RWPE1 (cell line): ENCODE results near the gene CHD9.

Experiments
- CTCF ChIA-PET: fragments of 350-600 bp; sonication (Branson Sonifier 250); formaldehyde crosslinking; extraction: SDS; loops from one replicate; lab custom pipeline; 2021; lab: Yijun Ruan, JAX
- POLR2A ChIA-PET: fragments of 400-600 bp; formaldehyde crosslinking; extraction: SDS; loops from one replicate; lab custom pipeline; 2020; ENCODE audit warnings: antibody characterized with exemption; ENCODE audit not compliant: low non-redundant PET; lab: Yijun Ruan, JAX
- DNase-seq: peaks from one replicate; pipeline ENCODE4 v3.0.0; 2012; ENCODE audit warnings: low spot score
- H3K27ac ChIP-seq: fragments of 450-650 bp; 2 replicates; pipeline ENCODE4 v1.5.1; 2017
- TF ChIP-seq, protein P1 (sequence below): fragments of 450-650 bp; conservative IDR thresholded peaks from 2 replicates; pipeline ENCODE4 v1.5.1; 2017; ENCODE audit warnings: low read depth, mild to moderate bottlenecking

The CHD9 gene

DNA sequence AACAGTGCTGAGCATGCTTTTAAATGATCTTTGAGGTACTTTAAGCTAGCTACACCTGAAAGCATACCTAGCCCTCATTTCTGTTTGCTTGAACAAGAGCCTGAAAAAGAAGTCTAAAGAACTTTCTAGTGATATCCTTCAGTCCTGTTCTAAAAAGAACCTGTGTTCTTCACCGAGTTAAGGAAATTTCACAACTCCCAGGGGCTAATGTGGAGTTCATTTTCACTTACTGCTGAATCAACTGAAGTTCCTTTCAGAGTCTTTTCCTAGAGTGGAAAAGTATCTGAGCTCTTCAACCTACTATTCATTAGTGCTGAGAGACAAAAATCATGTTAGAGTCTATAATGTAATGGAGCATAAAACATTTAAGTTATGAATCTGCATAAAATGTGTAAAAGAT is 66.9 kb downstream of the CHD9 start:
- H3K27ac ChIP-seq = no peak overlapping the region
- ChIA-PET POLR2A (no interaction called here), CTCF (interaction anchor here (0.9 kb wide), 1 partner anchor 8 kb away, joined by 4 read pairs; no protein-coding TSS in a partner anchor)
- TF ChIP-seq, protein P1, sequence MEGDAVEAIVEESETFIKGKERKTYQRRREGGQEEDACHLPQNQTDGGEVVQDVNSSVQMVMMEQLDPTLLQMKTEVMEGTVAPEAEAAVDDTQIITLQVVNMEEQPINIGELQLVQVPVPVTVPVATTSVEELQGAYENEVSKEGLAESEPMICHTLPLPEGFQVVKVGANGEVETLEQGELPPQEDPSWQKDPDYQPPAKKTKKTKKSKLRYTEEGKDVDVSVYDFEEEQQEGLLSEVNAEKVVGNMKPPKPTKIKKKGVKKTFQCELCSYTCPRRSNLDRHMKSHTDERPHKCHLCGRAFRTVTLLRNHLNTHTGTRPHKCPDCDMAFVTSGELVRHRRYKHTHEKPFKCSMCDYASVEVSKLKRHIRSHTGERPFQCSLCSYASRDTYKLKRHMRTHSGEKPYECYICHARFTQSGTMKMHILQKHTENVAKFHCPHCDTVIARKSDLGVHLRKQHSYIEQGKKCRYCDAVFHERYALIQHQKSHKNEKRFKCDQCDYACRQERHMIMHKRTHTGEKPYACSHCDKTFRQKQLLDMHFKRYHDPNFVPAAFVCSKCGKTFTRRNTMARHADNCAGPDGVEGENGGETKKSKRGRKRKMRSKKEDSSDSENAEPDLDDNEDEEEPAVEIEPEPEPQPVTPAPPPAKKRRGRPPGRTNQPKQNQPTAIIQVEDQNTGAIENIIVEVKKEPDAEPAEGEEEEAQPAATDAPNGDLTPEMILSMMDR = no peak
- no peak for DNase-seq

- ChIA-PET POLR2A (no interaction called here), CTCF (interaction anchor here (0.6 kb wide), 1 partner anchor 12 kb away, joined by 4 read pairs; no protein-coding TSS in a partner anchor)
- no peak for DNase-seq
- H3K27ac ChIP-seq = no peak overlapping the region
- TF ChIP-seq, protein P1 = no peak
These were observed 69.0 kb downstream of the CHD9 start for GRCh38 chr16:53123747-53124146.

DNA sequence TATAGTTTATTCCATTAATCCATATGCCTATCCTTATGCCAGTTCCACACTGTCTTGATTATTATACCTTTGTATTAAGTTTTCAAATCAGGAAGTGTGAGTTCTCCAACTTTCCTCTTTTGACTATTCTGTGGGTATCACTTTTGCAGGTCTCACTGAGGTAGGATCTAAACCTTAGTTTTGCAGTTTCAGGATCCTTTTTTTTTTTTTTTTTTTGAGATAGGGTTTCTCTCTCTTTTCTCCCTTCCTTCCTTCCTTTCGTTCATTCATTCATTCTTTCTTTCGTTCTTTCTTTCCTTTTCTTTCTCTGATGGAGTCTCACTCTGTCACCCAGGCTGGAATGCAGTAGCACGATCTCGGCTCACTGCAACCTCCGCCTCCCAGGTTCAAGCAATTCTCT is 71.6 kb downstream of the CHD9 start:
- ChIA-PET POLR2A (no interaction called here), CTCF (no interaction called here)
- TF ChIP-seq, protein P1 = no peak

GRCh38 chr16:53129281-53130158 is 74.7 kb downstream of the CHD9 start:
- POLR2A ChIA-PET = no interaction called here
- H3K27ac ChIP-seq = peak overlapping the region; percentile 92
- DNase-seq = peak; percentile 38
- TF ChIP-seq, protein P1 = no peak
- CTCF ChIA-PET = interaction anchor here (0.5 to 2.5 kb wide), 8 partner anchors 8 to 381 kb away, joined by 3 to 9 read pairs (median 4); partner anchors contain the start of gene CHD9

More for the DNA sequence above, 71.6 kb downstream of the CHD9 start:
- H3K27ac ChIP-seq = no peak overlapping the region
- no peak for DNase-seq

- H3K27ac ChIP-seq = peak overlapping the region; percentile 92
- TF ChIP-seq, protein P1 = peak; percentile 83
- peak; percentile 96 for DNase-seq
- CTCF ChIA-PET = interaction anchor here (0.5 to 2.5 kb wide), 8 partner anchors 9 to 380 kb away, joined by 3 to 9 read pairs (median 4); partner anchors contain the start of gene CHD9
- POLR2A ChIA-PET = no interaction called here
These were observed 75.6 kb downstream of the CHD9 start for GRCh38 chr16:53130159-53131049.

DNA sequence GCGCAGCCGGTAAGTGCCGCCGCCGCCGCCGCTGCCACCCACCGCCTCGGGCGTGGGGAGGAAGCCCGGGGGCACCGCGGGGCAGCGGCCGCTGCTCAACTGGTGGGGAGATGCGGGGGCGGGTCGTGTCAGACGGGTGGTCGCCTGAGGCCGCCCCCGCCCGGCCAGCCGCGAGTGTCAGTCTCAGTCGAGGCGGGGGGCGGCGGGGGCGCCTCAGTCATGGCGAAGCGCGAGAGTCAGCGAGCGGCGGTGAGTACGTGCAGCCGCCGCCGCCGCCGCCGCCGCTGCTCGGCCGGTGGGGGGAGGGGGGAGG is 76.2 kb downstream of the CHD9 start:
- TF ChIP-seq, protein P1 = no peak
- POLR2A ChIA-PET = no interaction called here
- no peak for DNase-seq
- CTCF ChIA-PET = interaction anchor here (2.5 kb wide), 1 partner anchor 76 kb away, joined by 9 read pairs; the partner anchor contains the start of gene CHD9
- H3K27ac ChIP-seq = peak overlapping the region; percentile 92
